GM21723 (cell line): Measurements from ENCODE around the gene SIRT7.

Experiments used
- ATAC-seq: cut with Tn5 transposase; IDR thresholded peaks from one replicate; pipeline ENCODE4 v1.9.1; 2021; ENCODE audit warnings: mild to moderate bottlenecking, moderate library complexity; ENCODE audit not compliant: unreplicated experiment

Gene SIRT7

DNA sequence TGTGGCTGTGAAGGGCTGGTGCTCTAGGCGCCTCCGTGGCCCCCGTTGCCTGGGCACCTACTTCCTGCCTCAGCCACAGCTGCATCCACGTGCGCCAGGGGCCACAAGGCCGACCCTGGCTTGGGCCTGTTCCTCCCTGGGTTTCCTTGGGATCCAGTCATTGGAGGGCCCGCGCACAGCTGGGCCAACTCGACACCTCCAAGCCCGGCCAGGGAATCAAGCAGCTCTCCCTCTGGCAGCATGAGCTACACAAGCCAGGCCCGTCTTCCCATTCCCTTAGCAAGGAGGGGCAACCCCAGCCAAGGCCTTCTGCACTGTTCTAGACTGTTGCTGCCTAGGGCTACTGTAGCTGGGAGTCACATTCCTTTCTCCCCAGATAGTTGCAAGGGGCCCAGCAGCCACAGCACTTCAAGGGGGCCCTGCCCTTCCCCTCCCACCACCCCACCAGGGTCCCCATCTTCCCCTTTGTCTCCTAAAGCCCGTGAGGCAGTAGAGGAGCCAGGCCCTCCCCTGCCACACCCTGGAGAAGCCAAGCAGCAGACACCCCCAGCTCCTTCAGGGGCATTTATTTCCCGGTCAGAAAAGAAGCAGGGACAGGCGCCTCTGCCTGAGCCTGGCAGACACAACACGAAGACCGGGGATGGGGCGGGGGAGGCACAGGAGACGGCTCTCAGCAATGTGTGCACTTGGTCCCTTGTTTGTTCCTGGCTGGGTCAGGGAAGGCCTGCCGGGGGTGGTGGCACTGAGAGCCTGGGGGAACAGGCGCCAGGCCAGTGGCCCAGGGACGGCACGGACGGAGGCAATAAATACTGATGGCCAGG is 50.6 kb downstream of the SIRT7 start:
- ATAC-seq, result no peak

- ATAC-seq, result no peak
Measured at GRCh38 chr17:81866440-81867169, 51.4 kb downstream of the SIRT7 start.

- ATAC-seq, result no peak
Measured at GRCh38 chr17:81865733-81866439, 52.1 kb downstream of the SIRT7 start.

GRCh38 chr17:81865358-81865732 is 52.6 kb downstream of the SIRT7 start:
- no peak for ATAC-seq

DNA sequence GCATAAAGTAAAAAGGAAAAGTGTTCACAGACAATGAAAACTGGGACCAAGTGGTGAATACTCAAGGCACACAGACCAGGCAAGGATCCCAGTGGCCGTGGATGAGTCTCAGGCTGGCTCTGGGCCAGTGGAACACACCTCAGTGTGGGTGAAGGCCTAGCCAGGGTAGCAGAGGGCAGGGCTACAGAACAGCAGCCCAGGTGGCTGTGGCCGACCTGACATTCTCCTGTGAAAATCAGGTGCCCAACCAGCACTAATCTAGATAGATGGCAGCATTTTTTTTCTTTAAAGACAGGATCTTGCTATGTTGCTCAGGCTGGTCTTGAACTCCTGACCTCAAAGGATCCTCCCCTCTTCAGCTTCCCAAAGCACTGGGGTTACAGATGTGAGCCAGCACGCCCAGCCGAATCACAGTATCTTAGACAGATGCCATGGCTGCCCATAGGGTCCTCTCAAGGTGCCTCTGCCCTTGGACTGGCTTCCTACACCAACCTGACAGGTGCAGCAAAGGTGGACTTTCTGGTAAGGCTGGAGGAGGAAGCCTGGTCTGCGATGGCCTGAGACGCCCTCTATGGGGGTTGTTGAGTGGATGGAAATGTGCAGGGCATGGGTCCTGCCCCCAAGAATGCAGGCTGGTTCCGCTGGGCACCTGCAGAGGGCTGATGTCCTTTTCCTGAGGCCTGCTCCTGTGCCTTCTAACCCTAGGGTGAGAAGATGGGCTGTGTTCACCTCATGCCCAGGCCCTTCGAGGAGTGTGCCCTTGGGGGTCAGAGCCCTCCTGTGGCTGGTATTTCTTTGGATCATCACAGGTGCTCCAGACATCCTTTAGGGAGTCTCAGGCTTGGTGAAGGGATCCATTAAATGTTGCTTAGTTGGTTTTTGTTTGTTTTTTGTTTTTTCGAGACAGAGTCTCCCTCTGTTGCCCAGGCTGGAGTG is 53.9 kb downstream of the SIRT7 start:
- ATAC-seq, result no peak

DNA sequence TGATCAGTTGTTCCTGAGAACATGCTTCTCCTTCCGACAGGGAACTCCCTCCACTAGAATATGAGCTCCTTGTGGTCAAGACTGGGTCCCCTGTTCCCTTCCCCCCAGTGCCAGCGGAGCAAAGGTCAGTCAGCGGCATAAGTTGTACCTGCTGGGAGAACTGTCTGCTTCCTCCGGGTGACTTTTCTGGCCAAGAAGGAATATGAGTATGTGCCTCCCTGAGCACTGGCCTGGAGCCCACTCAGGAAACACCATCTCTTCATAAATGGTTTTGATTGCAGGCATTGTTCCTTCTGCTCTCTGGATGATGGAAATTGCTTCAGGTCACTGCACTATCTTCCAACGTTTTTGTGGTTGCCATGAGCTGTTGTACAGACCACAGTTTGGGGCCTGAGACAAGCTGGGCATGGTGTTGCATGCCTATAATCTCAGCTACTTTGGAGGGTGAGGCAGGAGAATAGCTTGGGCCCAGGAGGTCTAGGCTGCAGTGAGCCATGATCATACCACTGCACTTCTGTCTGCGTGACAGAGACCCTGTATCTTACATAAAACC is 54.8 kb downstream of the SIRT7 start:
- no peak for ATAC-seq
